ENCODE results near the gene TMED4.

TMED4 gene

GRCh38 chr7:44574287-44574872 is 7.7 kb downstream of the TMED4 start:
- H3K4me1 ChIP-seq (ENCODE audit: control insufficient read depth, low read depth, low read length), result peaks cover 7% of the 10 kb centered on the region
- H3K4me3 ChIP-seq (ENCODE audit: low read length), result peak overlapping the region; percentile 85
- H3K27me3 ChIP-seq (ENCODE audit: control insufficient read depth, insufficient read depth, low read length), result no peaks in the 10 kb centered on the region
- H3K27ac ChIP-seq (ENCODE audit: low read length), result peak overlapping the region; percentile 42
- H3K9ac ChIP-seq (ENCODE audit: low read length), result peak overlapping the region; percentile 85
- H3K36me3 ChIP-seq (ENCODE audit: control insufficient read depth, low read depth, low read length), result peaks cover 49% of the 10 kb centered on the region
- H3K9me3 ChIP-seq (ENCODE audit: control insufficient read depth, low read depth, low read length), result no peaks in the 10 kb centered on the region

GRCh38 chr7:44573464-44574286 is 8.4 kb downstream of the TMED4 start, which contains the start of gene DDX56:
TSS of gene DDX56 (minus strand) at chr7:44573908. CDS start at chr7:44573895, 13 bp downstream.
- Histone ChIP-seq H3K27ac (ENCODE audit: low read length) (peak within 1 kb of the TSS; percentile 74), H3K9me3 (ENCODE audit: control insufficient read depth, low read depth, low read length) (no peaks in the 10 kb centered on the region), H3K36me3 (ENCODE audit: control insufficient read depth, low read depth, low read length) (peaks cover 50% of the 10 kb centered on the region), H3K9ac (ENCODE audit: low read length) (peak within 1 kb of the TSS; percentile 85), H3K27me3 (ENCODE audit: control insufficient read depth, insufficient read depth, low read length) (no peaks in the 10 kb centered on the region), H3K4me3 (ENCODE audit: low read length) (peak within 1 kb of the TSS; percentile 85), H3K4me1 (ENCODE audit: control insufficient read depth, low read depth, low read length) (peaks cover 7% of the 10 kb centered on the region)

GRCh38 chr7:44572771-44573170 is 9.3 kb downstream of the TMED4 start:
- Histone ChIP-seq H3K4me1 (ENCODE audit: control insufficient read depth, low read depth, low read length) (peaks cover 7% of the 10 kb centered on the region), H3K27me3 (ENCODE audit: control insufficient read depth, insufficient read depth, low read length) (no peaks in the 10 kb centered on the region), H3K9me3 (ENCODE audit: control insufficient read depth, low read depth, low read length) (no peaks in the 10 kb centered on the region), H3K9ac (ENCODE audit: low read length) (peak overlapping the region; percentile 85), H3K4me3 (ENCODE audit: low read length) (peak overlapping the region; percentile 85), H3K36me3 (ENCODE audit: control insufficient read depth, low read depth, low read length) (peaks cover 53% of the 10 kb centered on the region), H3K27ac (ENCODE audit: low read length) (peak overlapping the region; percentile 74)

GRCh38 chr7:44569959-44570358 is 12.1 kb downstream of the TMED4 start:
- Histone ChIP-seq H3K9ac (ENCODE audit: low read length) (no peak overlapping the region), H3K36me3 (ENCODE audit: control insufficient read depth, low read depth, low read length) (peaks cover 75% of the 10 kb centered on the region), H3K27me3 (ENCODE audit: control insufficient read depth, insufficient read depth, low read length) (no peaks in the 10 kb centered on the region), H3K27ac (ENCODE audit: low read length) (no peak overlapping the region), H3K9me3 (ENCODE audit: control insufficient read depth, low read depth, low read length) (no peaks in the 10 kb centered on the region), H3K4me3 (ENCODE audit: low read length) (no peak overlapping the region), H3K4me1 (ENCODE audit: control insufficient read depth, low read depth, low read length) (peaks cover 7% of the 10 kb centered on the region)

GRCh38 chr7:44568771-44569560 is 13.1 kb downstream of the TMED4 start:
- H3K27ac ChIP-seq (ENCODE audit: low read length), result no peak overlapping the region
- H3K9me3 ChIP-seq (ENCODE audit: control insufficient read depth, low read depth, low read length), result no peaks in the 10 kb centered on the region
- H3K4me1 ChIP-seq (ENCODE audit: control insufficient read depth, low read depth, low read length), result no peaks in the 10 kb centered on the region
- H3K27me3 ChIP-seq (ENCODE audit: control insufficient read depth, insufficient read depth, low read length), result no peaks in the 10 kb centered on the region
- no peak overlapping the region for H3K9ac ChIP-seq (ENCODE audit: low read length)
- no peak overlapping the region for H3K4me3 ChIP-seq (ENCODE audit: low read length)
- peaks cover 85% of the 10 kb centered on the region for H3K36me3 ChIP-seq (ENCODE audit: control insufficient read depth, low read depth, low read length)

- Histone ChIP-seq H3K9me3 (ENCODE audit: control insufficient read depth, low read depth, low read length) (no peaks in the 10 kb centered on the region), H3K4me3 (ENCODE audit: low read length) (no peak overlapping the region), H3K27me3 (ENCODE audit: control insufficient read depth, insufficient read depth, low read length) (no peaks in the 10 kb centered on the region), H3K9ac (ENCODE audit: low read length) (no peak overlapping the region), H3K4me1 (ENCODE audit: control insufficient read depth, low read depth, low read length) (no peaks in the 10 kb centered on the region), H3K36me3 (ENCODE audit: control insufficient read depth, low read depth, low read length) (peaks cover 85% of the 10 kb centered on the region), H3K27ac (ENCODE audit: low read length) (no peak overlapping the region)
Observed at GRCh38 chr7:44567884-44568283, 14.1 kb downstream of the TMED4 start.

GRCh38 chr7:44566680-44567079 is 15.4 kb downstream of the TMED4 start:
- Histone ChIP-seq H3K4me3 (ENCODE audit: low read length) (no peak overlapping the region), H3K27me3 (ENCODE audit: control insufficient read depth, insufficient read depth, low read length) (no peaks in the 10 kb centered on the region), H3K9ac (ENCODE audit: low read length) (no peak overlapping the region), H3K9me3 (ENCODE audit: control insufficient read depth, low read depth, low read length) (no peaks in the 10 kb centered on the region), H3K36me3 (ENCODE audit: control insufficient read depth, low read depth, low read length) (peaks cover 73% of the 10 kb centered on the region), H3K27ac (ENCODE audit: low read length) (no peak overlapping the region), H3K4me1 (ENCODE audit: control insufficient read depth, low read depth, low read length) (no peaks in the 10 kb centered on the region)

GRCh38 chr7:44565795-44566559 is 16.1 kb downstream of the TMED4 start:
- no peak overlapping the region for H3K27ac ChIP-seq (ENCODE audit: low read length)
- H3K9me3 ChIP-seq (ENCODE audit: control insufficient read depth, low read depth, low read length), result no peaks in the 10 kb centered on the region
- H3K36me3 ChIP-seq (ENCODE audit: control insufficient read depth, low read depth, low read length), result peaks cover 66% of the 10 kb centered on the region
- no peaks in the 10 kb centered on the region for H3K27me3 ChIP-seq (ENCODE audit: control insufficient read depth, insufficient read depth, low read length)
- no peaks in the 10 kb centered on the region for H3K4me1 ChIP-seq (ENCODE audit: control insufficient read depth, low read depth, low read length)
- H3K9ac ChIP-seq (ENCODE audit: low read length), result no peak overlapping the region
- H3K4me3 ChIP-seq (ENCODE audit: low read length), result no peak overlapping the region

GRCh38 chr7:44565097-44565794 is 16.8 kb downstream of the TMED4 start:
- H3K4me3 ChIP-seq (ENCODE audit: low read length), result no peak overlapping the region
- no peaks in the 10 kb centered on the region for H3K27me3 ChIP-seq (ENCODE audit: control insufficient read depth, insufficient read depth, low read length)
- H3K27ac ChIP-seq (ENCODE audit: low read length), result no peak overlapping the region
- no peak overlapping the region for H3K9ac ChIP-seq (ENCODE audit: low read length)
- no peaks in the 10 kb centered on the region for H3K9me3 ChIP-seq (ENCODE audit: control insufficient read depth, low read depth, low read length)
- H3K36me3 ChIP-seq (ENCODE audit: control insufficient read depth, low read depth, low read length), result peaks cover 59% of the 10 kb centered on the region
- H3K4me1 ChIP-seq (ENCODE audit: control insufficient read depth, low read depth, low read length), result no peaks in the 10 kb centered on the region

- no peak overlapping the region for H3K9ac ChIP-seq (ENCODE audit: low read length)
- peaks cover 52% of the 10 kb centered on the region for H3K36me3 ChIP-seq (ENCODE audit: control insufficient read depth, low read depth, low read length)
- H3K4me3 ChIP-seq (ENCODE audit: low read length), result no peak overlapping the region
- no peaks in the 10 kb centered on the region for H3K4me1 ChIP-seq (ENCODE audit: control insufficient read depth, low read depth, low read length)
- H3K27me3 ChIP-seq (ENCODE audit: control insufficient read depth, insufficient read depth, low read length), result no peaks in the 10 kb centered on the region
- H3K27ac ChIP-seq (ENCODE audit: low read length), result no peak overlapping the region
- H3K9me3 ChIP-seq (ENCODE audit: control insufficient read depth, low read depth, low read length), result no peaks in the 10 kb centered on the region
Observed at GRCh38 chr7:44564606-44565005, 17.4 kb downstream of the TMED4 start.
